ENCODE measurements around the gene PCBP3.
"Not testable (repeated sequence)": the region's sequence is repeated elsewhere in the genome, so short reads cannot be mapped to it uniquely, and the experiment has no call there.

Gene PCBP3

GRCh38 chr21:45845770-45846090 lies 202.2 kb downstream of the PCBP3 start:
- DNase-seq (ENCODE audit: low read depth), result no peak

- peak; percentile 70 for DNase-seq (ENCODE audit: low read depth)
Measured at GRCh38 chr21:45846373-45847160, 203.0 kb downstream of the PCBP3 start.

GRCh38 chr21:45847870-45848269 lies 204.3 kb downstream of the PCBP3 start:
- no peak for DNase-seq (ENCODE audit: low read depth)

DNA sequence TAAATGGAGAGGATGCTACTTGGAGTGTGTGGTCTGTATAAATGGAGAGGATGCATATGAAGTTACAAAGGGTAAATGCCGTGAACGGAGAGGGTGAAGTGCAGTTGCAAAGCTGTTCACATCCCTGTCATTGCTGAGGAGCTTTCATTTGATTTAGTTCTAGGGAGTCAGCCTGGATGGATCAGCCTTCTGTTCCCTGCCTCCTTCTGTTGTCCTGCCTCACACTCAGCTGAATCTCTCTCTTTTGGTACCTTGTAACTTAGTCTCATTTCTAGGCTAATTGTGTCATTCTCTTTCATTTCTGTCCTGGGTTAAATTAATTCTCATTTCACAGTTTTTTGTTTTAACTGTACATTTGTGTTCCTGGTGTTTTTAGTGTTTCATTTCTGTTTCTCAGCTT lies 204.8 kb downstream of the PCBP3 start:
- no peak for DNase-seq (ENCODE audit: low read depth)

GRCh38 chr21:45848805-45849204 lies 205.3 kb downstream of the PCBP3 start:
- no peak for DNase-seq (ENCODE audit: low read depth)

- DNase-seq (ENCODE audit: low read depth), result no peak
Measured at GRCh38 chr21:45849651-45850050, 206.1 kb downstream of the PCBP3 start.

- no peak for DNase-seq (ENCODE audit: low read depth)
Measured at GRCh38 chr21:45850181-45850580, 206.7 kb downstream of the PCBP3 start.

GRCh38 chr21:45852386-45852785 lies 208.9 kb downstream of the PCBP3 start:
- not testable (repeated sequence) for DNase-seq (ENCODE audit: low read depth)

DNA sequence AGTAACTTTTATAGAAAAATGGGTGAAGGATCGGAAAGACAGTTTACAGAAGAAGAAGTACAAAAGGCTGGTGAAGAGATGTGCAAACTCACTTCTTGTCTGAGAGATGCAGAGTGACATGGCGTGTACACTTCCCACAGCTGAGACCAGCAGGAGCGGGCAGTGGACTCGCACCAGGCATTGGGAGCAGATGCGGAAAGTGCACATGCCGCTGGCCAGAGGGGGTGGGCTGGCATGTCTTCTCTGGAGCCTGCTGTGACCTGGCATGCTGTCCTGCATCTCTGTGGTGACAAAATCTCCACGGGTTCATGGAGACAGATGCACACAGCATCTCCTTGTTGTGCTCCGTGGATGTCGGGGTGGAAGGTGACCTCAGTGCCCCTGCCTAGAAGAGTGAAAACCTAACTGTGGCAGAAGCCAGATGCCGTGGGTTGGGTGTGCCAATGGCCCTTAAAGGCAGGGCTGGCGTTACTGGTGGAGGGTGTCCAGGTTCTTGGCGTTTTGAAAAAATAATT lies 209.4 kb downstream of the PCBP3 start:
- no peak for DNase-seq (ENCODE audit: low read depth)

DNA sequence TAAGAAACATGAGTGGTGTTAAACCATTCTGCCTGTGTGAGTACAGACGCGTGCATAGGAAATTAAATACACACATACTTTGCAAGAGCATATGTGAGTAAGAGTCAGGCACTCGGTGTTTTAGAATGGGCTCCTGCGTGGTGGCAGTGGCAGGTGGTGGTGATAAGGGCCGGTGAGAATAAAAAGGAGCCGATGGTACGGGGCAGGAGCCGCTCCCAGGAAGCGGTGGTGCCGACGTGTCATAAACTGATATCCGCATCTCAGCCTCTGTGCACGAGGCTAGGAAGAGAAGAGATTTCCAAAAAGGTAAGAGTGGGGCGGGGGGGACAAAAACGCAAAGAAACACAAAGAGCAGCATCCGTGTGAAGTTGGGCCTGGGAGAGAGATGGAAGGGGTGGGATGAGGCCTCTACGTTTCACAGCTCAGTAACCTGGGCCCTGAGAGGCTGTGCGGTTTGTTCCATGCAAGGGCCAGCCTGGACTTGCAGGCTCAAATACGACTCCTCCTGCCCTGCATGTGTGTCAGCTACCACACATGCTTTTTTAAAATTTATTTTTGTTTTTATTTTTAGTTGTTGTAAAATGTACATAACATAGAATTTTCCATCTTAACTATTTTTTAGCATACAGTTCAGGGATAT lies 210.3 kb downstream of the PCBP3 start:
- DNase-seq (ENCODE audit: low read depth), result no peak

GRCh38 chr21:45854690-45855247 lies 211.2 kb downstream of the PCBP3 start:
- no peak for DNase-seq (ENCODE audit: low read depth)

GRCh38 chr21:45855248-45855811 lies 211.8 kb downstream of the PCBP3 start:
- no peak for DNase-seq (ENCODE audit: low read depth)

DNA sequence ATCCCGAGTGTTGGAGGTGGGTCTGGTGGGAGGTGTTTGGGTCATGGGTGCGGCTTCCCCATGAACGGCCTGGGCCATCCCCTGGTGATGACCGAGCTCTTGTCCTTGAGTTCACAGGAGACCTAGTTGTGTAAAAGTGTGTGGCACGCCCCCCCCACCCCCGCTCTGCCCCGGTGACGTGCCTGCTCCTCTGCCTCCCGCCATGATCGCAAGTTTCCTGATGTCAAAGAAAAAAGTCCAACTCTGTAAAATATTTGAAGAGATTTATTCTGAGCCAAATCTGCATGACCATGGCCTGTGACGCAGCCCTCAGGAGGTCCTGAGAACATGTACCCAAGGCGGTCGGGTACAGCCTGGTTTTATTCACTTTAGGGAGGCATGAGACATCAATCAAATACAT lies 212.9 kb downstream of the PCBP3 start:
- DNase-seq (ENCODE audit: low read depth), result no peak

GRCh38 chr21:45856906-45857305 lies 213.4 kb downstream of the PCBP3 start:
- no peak for DNase-seq (ENCODE audit: low read depth)

DNA sequence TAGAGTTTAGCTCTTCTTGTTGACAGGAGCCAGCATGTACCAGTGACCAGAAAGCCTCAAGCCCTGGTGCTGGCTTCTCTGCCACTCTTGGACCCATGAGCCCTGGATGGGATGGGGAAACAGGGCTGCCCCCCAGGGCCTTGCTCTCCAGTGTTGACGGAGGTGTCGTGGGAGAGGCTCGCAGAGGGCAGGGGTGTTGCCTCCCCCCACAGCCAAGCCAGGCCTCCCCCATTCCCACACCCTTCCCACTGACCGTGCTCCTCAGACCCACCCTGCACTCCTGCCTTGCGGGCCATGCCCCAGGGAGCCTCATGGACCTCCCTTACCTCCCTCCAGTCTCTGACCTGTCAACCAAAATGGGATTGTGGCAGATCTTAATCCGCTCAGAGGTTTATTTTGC lies 214.2 kb downstream of the PCBP3 start:
- DNase-seq (ENCODE audit: low read depth), result no peak

GRCh38 chr21:45858180-45858579 lies 214.7 kb downstream of the PCBP3 start:
- DNase-seq (ENCODE audit: low read depth), result no peak

- no peak for DNase-seq (ENCODE audit: low read depth)
Measured at GRCh38 chr21:45859041-45859761, 215.7 kb downstream of the PCBP3 start.

GRCh38 chr21:45859762-45860357 lies 216.3 kb downstream of the PCBP3 start:
- no peak for DNase-seq (ENCODE audit: low read depth)

- no peak for DNase-seq (ENCODE audit: low read depth)
Measured at GRCh38 chr21:45860493-45861155, 217.1 kb downstream of the PCBP3 start.

GRCh38 chr21:45861156-45861870 lies 217.8 kb downstream of the PCBP3 start:
- DNase-seq (ENCODE audit: low read depth), result no peak

Data from GM04503 (cell line).